ENCODE data around the gene ULK2.

ULK2 gene

DNA sequence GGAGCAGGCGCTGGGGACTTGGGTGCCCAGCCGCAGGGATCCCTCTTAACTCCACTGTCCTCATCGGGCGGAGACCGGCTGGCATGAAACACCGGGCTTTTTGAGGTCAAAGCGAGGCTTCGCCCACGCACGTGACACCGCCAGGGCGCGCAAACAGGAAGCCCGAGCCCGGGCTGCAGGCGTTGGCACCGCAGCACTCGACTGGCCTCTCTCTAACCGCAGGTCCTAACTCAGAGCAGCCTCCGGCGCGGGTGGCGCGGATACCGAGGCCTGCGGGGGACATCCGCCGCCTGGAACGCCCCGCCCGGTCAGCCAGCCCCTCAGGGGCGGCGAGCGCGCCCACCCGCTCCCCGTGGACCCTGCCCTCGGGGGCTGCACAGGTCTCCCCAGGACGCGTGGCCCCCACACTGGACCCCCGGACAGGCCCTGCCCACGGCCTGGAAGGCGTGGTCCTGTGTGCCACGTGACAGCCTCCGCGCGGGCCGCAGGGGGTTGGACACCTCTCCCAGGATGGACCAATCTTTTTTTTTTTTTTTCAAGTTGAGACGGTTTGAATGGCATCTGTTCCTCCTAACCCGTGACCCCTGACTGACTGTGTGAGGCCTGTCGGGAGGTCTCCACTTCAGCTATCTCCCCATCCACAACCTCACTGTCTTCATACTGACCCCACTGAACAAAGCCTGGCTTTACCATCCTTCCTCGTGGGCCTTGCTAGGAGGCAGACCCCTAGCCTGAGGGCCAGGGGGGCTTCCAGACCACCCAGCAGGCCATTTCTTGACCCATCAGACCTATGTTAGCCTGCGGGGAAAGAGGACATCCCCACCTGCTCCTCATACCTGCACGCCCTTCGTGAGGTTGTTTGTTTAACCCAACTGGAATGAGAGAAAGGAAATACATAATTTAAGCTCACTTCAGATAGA, 143.0 kb downstream of the ULK2 start:
- peak; percentile 79 for DNase-seq

DNA sequence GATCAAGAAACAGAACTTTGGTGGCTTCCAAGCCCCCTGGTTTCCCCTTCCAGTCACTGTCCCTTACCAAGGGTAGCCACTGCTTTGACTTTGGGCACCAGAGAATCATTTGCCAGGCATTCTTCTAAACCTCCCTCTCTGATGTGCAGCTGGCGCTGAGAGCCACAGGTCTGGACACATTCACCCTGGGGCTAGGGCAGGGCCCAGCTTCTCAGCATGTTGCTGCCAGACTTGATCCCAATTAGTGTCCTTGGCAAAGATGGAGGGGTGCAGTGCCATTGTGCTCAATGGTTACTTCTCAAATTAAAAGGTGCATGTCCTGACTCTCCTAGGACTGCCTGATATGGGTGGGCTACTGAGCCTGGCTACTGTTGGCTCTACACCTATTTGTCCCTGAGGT, 143.8 kb downstream of the ULK2 start:
- DNase-seq = no peak
